SH-SY5Y (cell line): ENCODE results near the gene CT45A7.
"Not testable (repeated sequence)": the region's sequence is repeated elsewhere in the genome, so short reads cannot be mapped to it uniquely, and the experiment has no call there.

Source experiments
- GATA2 ChIP-seq: IDR thresholded peaks from 2 replicates; pipeline ENCODE4 v1.6.1; 2011; ENCODE audit warnings: mild to moderate bottlenecking, low read depth, low read length
- GATA3 ChIP-seq: IDR thresholded peaks from 2 replicates; pipeline ENCODE4 v1.6.1; 2011; ENCODE audit warnings: low read depth, mild to moderate bottlenecking, low read length, moderate library complexity

DNA sequence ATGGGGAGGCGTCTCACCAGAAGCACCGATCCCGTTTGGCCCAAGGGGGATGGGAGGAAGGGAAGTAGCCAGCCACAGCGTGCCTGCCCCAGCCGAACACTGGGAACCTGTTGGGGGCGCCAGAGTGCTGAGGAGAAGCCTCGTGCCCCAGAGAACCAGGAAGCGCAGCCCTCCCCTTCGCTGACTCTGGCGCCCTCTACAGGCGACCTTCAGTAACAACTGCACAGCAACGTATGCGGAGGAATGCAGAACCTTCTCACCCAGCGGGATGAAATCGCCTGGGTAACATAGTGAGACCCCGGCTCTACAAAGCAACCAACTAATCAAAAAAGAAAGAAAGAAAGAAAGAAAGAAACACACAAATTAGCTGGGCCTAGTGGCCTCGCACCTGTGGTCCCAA lies 17.4 kb upstream of the CT45A7 start, which contains the start of gene CT45A8:
- TF ChIP-seq GATA3, GATA2: not testable (repeated sequence)
